HepG2 (cell line): Measurements from ENCODE around the gene PTGES3. TPM values are rescaled to one million over a fixed set of nuclear protein-coding genes. Genes with fewer than 3 reads are reported as not detected.

Experiments used
- ARID2 ChIP-seq: sonication (generic); formaldehyde crosslinking; IDR thresholded peaks from 2 replicates; pipeline ENCODE4 v1.8.1; 2022; ENCODE audit warnings: mild to moderate bottlenecking, missing genetic modification reagents, borderline replicate concordance
- CENPT ChIP-seq: sonication (generic); formaldehyde crosslinking; IDR thresholded peaks from 2 replicates; pipeline ENCODE4 v1.8.0; 2022; ENCODE audit warnings: low read depth, mild to moderate bottlenecking, moderate library complexity, missing genetic modification reagents
- GTF3A ChIP-seq: sonication (generic); formaldehyde crosslinking; conservative IDR thresholded peaks from 2 replicates; pipeline ENCODE4 v1.4.0; 2020; ENCODE audit warnings: mild to moderate bottlenecking, missing genetic modification reagents
- HMGXB4 ChIP-seq, 2 experiments: sonication (generic) in 1 of 2; formaldehyde crosslinking in 1 of 2; IDR thresholded peaks; 2 replicates each; pipeline versions ENCODE4 v1.4.0 to v1.6.1; 2018 to 2020; ENCODE audit warnings: missing genetic modification reagents in 2 of 2, borderline replicate concordance in 1 of 2, low read depth in 1 of 2, mild to moderate bottlenecking in 1 of 2, missing biosample characterization in 1 of 2
- HNF1A ChIP-seq, 2 experiments: sonication (generic) in 1 of 2; formaldehyde crosslinking in 1 of 2; IDR thresholded peaks; 2 replicates each; pipeline versions ENCODE4 v1.4.0 to v1.6.1; 2016 to 2020; ENCODE audit warnings: borderline replicate concordance in 1 of 2, low read depth in 1 of 2, mild to moderate bottlenecking in 1 of 2, missing genetic modification reagents in 1 of 2
- HOXD1 ChIP-seq: sonication (generic); formaldehyde crosslinking; IDR thresholded peaks from 2 replicates; pipeline ENCODE4 v1.5.0; 2020; ENCODE audit warnings: missing genetic modification reagents
- IKZF5 ChIP-seq: IDR thresholded peaks from 2 replicates; pipeline ENCODE4 v1.6.1; 2018; ENCODE audit warnings: missing genetic modification reagents, mild to moderate bottlenecking, missing compliant biosample characterization
- NCOA5 ChIP-seq: sonication (generic); formaldehyde crosslinking; IDR thresholded peaks from 2 replicates; pipeline ENCODE4 v1.4.0; 2020; ENCODE audit warnings: missing genetic modification reagents
- NCOR1 ChIP-seq: fragments of 200-600 bp; sonication (generic); IDR thresholded peaks from 2 replicates; pipeline ENCODE4 v1.7.0; 2017; ENCODE audit warnings: antibody characterized with exemption, low read length, borderline replicate concordance
- POGK ChIP-seq: sonication (generic); formaldehyde crosslinking; conservative IDR thresholded peaks from 2 replicates; pipeline ENCODE4 v1.8.0; 2022; ENCODE audit warnings: mild to moderate bottlenecking, moderate library complexity, missing genetic modification reagents
- RAD51 ChIP-seq: fragments of 450-650 bp; IDR thresholded peaks from 2 replicates; pipeline ENCODE4 v1.6.1; 2016; ENCODE audit warnings: borderline replicate concordance
- SOX6 ChIP-seq, 2 experiments: fragments of 450-650 bp in 1 of 2; sonication (generic) in 1 of 2; formaldehyde crosslinking in 1 of 2; IDR thresholded peaks; 2 replicates each; pipeline versions ENCODE4 v1.4.0 to v1.6.1; 2017 to 2020; ENCODE audit warnings: antibody characterized with exemption in 1 of 2, mild to moderate bottlenecking in 1 of 2, missing genetic modification reagents in 1 of 2
- ZBTB26 ChIP-seq: IDR thresholded peaks from 2 replicates; pipeline ENCODE4 v1.6.1; 2016; ENCODE audit warnings: missing compliant biosample characterization, missing genetic modification reagents, borderline replicate concordance
- ZNF3 ChIP-seq: IDR thresholded peaks from 2 replicates; pipeline ENCODE4 v1.7.0; 2017; ENCODE audit warnings: inconsistent platforms
- ZNF354B ChIP-seq: sonication (generic); formaldehyde crosslinking; IDR thresholded peaks from 2 replicates; pipeline ENCODE4 v1.8.0; 2022; ENCODE audit warnings: mild to moderate bottlenecking, missing genetic modification reagents
- ZNF441 ChIP-seq: sonication (generic); formaldehyde crosslinking; IDR thresholded peaks from 2 replicates; pipeline ENCODE4 v1.7.0; 2021; ENCODE audit warnings: missing genetic modification reagents, borderline replicate concordance
- polyA plus RNA-seq, 8 experiments: library from polyadenylated mRNA; depleted of rRNA in 3 of 8; stranded (reverse) in 7 of 8; unstranded in 1 of 8; fragments of >200 nt; fragmentation: Illumina TruSeq in 4 of 8; extraction: Trizol in 4 of 8; gene quantifications; 2 replicates each; pipeline versions ENCODE4 v1.2.1 to v1.2.3, GENCODE V29; 2011 to 2016; ENCODE audit warnings: low read depth in 4 of 8, missing spikeins in 1 of 8, mixed read lengths in 1 of 8; ENCODE audit not compliant: insufficient read depth in 1 of 8
- total RNA-seq, 5 experiments: library from RNA; depleted of rRNA; stranded (reverse); fragments of >200 nt; fragmentation: Illumina TruSeq; extraction: Trizol; gene quantifications; 2 replicates each; pipeline ENCODE4 v1.2.3, GENCODE V29; 2016; ENCODE audit warnings: low read depth in 1 of 5

The PTGES3 gene
- total and polyA plus RNA-seq, 2 of the 13 experiments (the other 11 are each of a cell fraction or from before 2014, with no cell fraction given), result 54.4 to 159 TPM

GRCh38 chr12:56636675-56637540 is 51.2 kb downstream of the PTGES3 start (continued):
- TF ChIP-seq ZBTB26 (CRISPR knock-in tag) (0 out of 2 replicates have a peak, but pooled peaks have one; percentile 37), ZNF3 (CRISPR knock-in tag) (no peak), POGK (CRISPR knock-in tag) (peak; percentile 28; the same call in 1 of the 2 replicates), ZNF354B (CRISPR knock-in tag) (no peak), IKZF5 (CRISPR knock-in tag) (peak; percentile 68; the same call in 1 of the 2 replicates), NCOR1 (no peak; the same call in 1 of the 2 replicates), HMGXB4 (CRISPR knock-in tag; IDR thresholded peaks at IDR 0.05; ENCODE audit: borderline replicate concordance in 1 of 2, low read depth in 1 of 2) (peak in 1 of 2 experiments; percentile 71; a peak in 3 of 4 replicates), NCOA5 (CRISPR knock-in tag) (no peak), GTF3A (CRISPR knock-in tag) (no peak), CENPT (CRISPR knock-in tag) (no peak), HNF1A (IDR thresholded peaks at IDR 0.05; ENCODE audit: low read depth) (peak; percentile 46; the same call in 1 of the 2 replicates), HNF1A (CRISPR knock-in tag; IDR thresholded peaks at IDR 0.05; ENCODE audit: borderline replicate concordance) (no peak; the same call in 1 of the 2 replicates), HOXD1 (CRISPR knock-in tag) (0 out of 2 replicates have a peak, but pooled peaks have one; percentile 51), ARID2 (CRISPR knock-in tag) (no peak), SOX6 (IDR thresholded peaks at IDR 0.05) (no peak), SOX6 (CRISPR knock-in tag; IDR thresholded peaks at IDR 0.05) (peak; percentile 74), RAD51 (no peak), ZNF441 (CRISPR knock-in tag) (no peak)
